NAMALWA (cell line): Measurements from ENCODE around the gene CHRNB1.

Source experiments
- DNase-seq: peaks from one replicate; pipeline ENCODE4 v3.0.0-alpha.2; 2015; ENCODE audit warnings: low spot score

CHRNB1 gene

GRCh38 chr17:7416323-7416722, 28.5 kb upstream of the CHRNB1 start:
- DNase-seq = no peak

GRCh38 chr17:7417056-7417655, 27.7 kb upstream of the CHRNB1 start:
- DNase-seq = no peak

GRCh38 chr17:7418472-7419152, 26.2 kb upstream of the CHRNB1 start:
- DNase-seq = no peak

- DNase-seq = no peak
These were observed 24.8 kb upstream of the CHRNB1 start, which contains the start of gene SPEM1 for GRCh38 chr17:7419819-7420610. SPEM1 (plus strand) TSS chr17:7420324; CDS start chr17:7420385, 61 bp downstream.

- DNase-seq = no peak
These were observed 23.7 kb upstream of the CHRNB1 start for GRCh38 chr17:7421186-7421585.

- DNase-seq = no peak
These were observed 21.2 kb upstream of the CHRNB1 start for GRCh38 chr17:7423679-7424078.

- no peak for DNase-seq
These were observed 19.5 kb upstream of the CHRNB1 start, which contains the start of gene SPEM2 for GRCh38 chr17:7425316-7425715. SPEM2 (plus strand) TSS chr17:7425616; CDS start chr17:7425689, 73 bp downstream.

GRCh38 chr17:7425756-7426155, 19.1 kb upstream of the CHRNB1 start:
- no peak for DNase-seq

- DNase-seq = no peak
These were observed 18.5 kb upstream of the CHRNB1 start for GRCh38 chr17:7426203-7426863.

GRCh38 chr17:7426896-7427489, 17.9 kb upstream of the CHRNB1 start:
- no peak for DNase-seq

- DNase-seq = no peak
These were observed 17.3 kb upstream of the CHRNB1 start for GRCh38 chr17:7427549-7427948.

GRCh38 chr17:7428557-7428956, 16.3 kb upstream of the CHRNB1 start, which contains the start of gene SPEM3:
SPEM3 (plus strand) TSS chr17:7428857; CDS start chr17:7428903, 46 bp downstream.
- no peak for DNase-seq

GRCh38 chr17:7429722-7430121, 15.1 kb upstream of the CHRNB1 start:
- no peak for DNase-seq

- DNase-seq = no peak
These were observed 13.6 kb upstream of the CHRNB1 start for GRCh38 chr17:7431231-7431630.

- no peak for DNase-seq
These were observed 12.6 kb upstream of the CHRNB1 start for GRCh38 chr17:7432296-7432695.

- no peak for DNase-seq
These were observed 8.9 kb upstream of the CHRNB1 start for GRCh38 chr17:7435676-7436555.

- peak; percentile 72 for DNase-seq
These were observed 8.1 kb upstream of the CHRNB1 start for GRCh38 chr17:7436556-7437368.

- no peak for DNase-seq
These were observed 7.4 kb upstream of the CHRNB1 start for GRCh38 chr17:7437369-7437863.

GRCh38 chr17:7437950-7438614, 6.8 kb upstream of the CHRNB1 start:
- DNase-seq = no peak
